ENCODE results near the gene WAPL.
"Not testable (repeated sequence)": the region's sequence is repeated elsewhere in the genome, so short reads cannot be mapped to it uniquely, and the experiment has no call there.

Gene WAPL

GRCh38 chr10:86389109-86389440 is 132.5 kb downstream of the WAPL start:
- DNase-seq: not testable (repeated sequence)

GRCh38 chr10:86388119-86388704 is 133.4 kb downstream of the WAPL start:
- no peak for DNase-seq

- DNase-seq: no peak
Observed at GRCh38 chr10:86387178-86387794, 134.3 kb downstream of the WAPL start.

- DNase-seq: no peak
Observed at GRCh38 chr10:86385806-86386205, 135.8 kb downstream of the WAPL start.

All from T-helper 1 cell (primary cell).